ENCODE data around the gene VAC14. TPM values are rescaled to one million over a fixed set of nuclear protein-coding genes. Genes with fewer than 3 reads are reported as not detected.

The VAC14 gene
- total RNA-seq, 1 donor from 2014 or later = 19.0 TPM

DNA sequence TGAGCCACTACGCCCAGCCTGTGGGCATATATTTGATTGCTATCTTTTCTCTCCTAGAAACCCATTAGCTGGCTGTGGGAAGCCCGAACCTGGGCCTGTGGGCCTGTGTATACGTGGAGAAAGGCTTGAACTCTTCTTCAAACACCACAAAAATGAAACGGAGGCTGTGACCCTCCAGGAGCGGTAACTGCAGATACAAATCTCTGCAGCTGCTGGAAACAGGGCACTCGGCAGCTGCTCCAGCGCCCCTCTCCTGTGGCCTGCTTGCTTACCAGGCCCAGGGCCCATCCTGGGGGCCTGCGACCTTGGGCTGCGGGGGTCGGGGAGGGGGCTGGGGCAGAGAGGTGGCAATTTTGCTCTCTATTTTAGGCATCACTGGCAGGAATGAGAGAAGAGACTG, 87.1 kb downstream of the VAC14 start:
- DNase-seq (ENCODE audit: low spot score) = no peak
- intact Hi-C loops (cut with DNase I) = no loop called here

- DNase-seq (ENCODE audit: low spot score) = no peak
Observed at GRCh38 chr16:70713342-70713741, 87.6 kb downstream of the VAC14 start.

DNA sequence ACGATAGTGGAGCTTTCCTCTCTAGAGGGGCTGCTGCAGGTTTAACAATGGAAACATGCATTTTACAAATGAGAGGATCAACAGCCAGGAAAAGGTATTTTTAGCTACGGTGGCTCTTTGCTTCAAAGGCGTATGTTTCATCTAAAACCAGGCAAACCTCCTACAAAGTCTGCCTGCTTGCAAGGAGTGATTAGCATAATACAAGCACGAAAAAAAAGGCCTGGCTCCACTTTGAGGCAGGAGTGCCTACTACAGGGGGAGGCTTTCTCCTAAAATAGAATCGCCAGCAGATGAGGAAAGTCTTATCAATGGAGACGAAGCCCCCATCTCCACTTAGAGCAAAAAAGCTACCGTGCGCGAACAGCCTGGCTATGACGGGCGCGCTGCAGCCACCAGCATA, 88.0 kb downstream of the VAC14 start:
- DNase-seq (ENCODE audit: low spot score) = no peak

More at GRCh38 chr16:70713342-70713741, 87.6 kb downstream of the VAC14 start:
- intact Hi-C loops (cut with DNase I) = no loop called here

DNA sequence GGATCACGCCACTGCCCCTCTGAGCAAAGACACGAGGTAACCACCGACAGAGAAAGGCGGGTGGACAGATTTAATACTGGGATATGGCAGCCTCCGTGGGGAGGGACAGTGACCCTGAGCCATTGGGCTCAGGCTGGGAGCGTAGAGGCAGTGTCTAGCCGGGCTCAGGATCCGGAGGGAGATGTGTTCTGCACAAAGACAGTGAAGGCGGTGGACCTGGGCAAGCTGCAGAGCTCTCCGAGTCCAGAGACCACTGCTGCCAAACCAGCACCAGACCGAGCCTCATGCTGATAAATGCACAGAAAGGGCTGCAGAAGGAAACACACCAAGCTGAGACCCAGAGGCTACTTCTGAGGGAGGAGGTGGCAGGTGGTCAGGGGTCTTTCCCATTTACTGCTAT, 88.6 kb downstream of the VAC14 start:
- no peak for DNase-seq (ENCODE audit: low spot score)
- intact Hi-C loops (cut with DNase I) = no loop called here

More for the DNA sequence above, 88.0 kb downstream of the VAC14 start:
- intact Hi-C loops (cut with DNase I) = no loop called here

DNA sequence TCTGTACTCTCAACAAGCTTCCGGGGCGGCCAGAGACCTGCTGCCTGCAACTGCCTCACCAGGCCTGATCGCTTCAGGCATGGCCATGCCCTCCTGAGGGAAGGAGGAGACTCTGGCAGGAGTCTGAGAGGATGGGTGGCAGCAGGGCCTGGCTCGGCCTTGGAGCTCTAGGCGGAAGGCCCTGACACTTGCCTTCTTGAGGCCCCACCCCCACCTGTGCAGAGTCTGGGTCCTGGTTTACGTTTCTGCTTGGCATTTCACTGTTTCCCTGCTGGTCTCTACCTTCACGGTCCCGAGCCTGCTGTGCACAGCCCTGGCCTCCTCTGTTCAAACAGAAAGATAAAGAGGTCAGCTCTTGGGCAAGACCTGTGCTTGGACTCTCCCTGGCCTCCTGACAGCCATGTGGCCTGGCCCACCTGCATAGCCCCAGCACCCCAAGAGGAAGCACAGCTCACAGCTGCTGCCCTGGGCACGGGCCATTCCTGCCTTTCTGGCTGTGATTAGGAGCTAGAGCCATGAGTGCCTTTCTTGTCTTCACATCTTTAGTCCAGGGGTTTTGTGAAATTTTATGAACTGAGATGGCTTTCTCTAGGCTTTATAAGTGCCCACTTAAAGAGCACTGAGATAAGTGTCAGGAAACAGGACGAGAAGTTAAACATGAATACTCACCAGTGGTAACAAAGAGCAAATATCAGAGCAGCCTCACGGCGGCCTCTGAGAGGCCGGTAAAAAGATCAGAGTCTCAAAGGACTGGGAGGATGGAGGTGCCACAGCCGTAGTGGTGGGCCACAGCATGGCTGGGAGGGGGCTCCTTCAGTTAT, 89.5 kb downstream of the VAC14 start:
- intact Hi-C loops (cut with DNase I) = no loop called here
- DNase-seq (ENCODE audit: low spot score) = no peak

DNA sequence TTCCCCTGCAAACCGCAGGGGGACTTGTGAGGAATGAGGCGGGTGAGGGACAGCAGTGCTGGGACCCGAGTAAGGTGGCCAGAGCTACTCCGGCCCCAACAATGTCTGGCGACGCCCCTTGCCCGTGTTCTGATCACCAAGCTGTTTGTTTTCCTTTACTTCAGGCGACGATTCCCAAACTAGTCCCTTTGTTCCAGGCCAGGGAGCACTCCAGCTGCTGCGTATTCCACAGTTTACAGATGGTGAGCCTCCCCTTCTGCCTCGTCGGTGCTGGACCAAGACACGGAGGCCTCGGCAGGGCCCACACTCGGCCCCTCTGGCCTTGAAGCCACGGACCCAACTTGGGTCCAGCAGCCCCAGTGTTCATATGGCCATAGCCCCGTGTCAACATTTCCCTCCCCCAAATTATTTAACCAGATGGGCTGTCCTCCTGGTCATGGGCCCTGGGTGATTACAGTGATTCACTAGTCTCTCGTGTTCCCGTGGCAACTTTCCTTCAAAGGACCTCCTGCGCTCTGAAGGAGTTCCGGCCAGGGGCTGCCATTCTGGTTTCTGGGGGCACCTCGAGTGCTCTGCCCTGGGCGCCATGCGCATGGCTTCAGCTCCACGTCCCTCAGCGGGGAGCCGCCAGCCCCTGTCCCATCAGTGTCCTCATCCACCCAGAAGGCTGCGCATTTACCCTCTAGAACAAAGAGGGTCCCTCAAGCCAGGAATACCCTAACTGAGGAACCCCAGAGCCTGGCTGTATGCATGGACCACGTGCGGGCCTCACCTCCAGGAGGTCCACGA, 90.3 kb downstream of the VAC14 start:
- intact Hi-C loops (cut with DNase I) = no loop called here
- DNase-seq (ENCODE audit: low spot score) = no peak

DNA sequence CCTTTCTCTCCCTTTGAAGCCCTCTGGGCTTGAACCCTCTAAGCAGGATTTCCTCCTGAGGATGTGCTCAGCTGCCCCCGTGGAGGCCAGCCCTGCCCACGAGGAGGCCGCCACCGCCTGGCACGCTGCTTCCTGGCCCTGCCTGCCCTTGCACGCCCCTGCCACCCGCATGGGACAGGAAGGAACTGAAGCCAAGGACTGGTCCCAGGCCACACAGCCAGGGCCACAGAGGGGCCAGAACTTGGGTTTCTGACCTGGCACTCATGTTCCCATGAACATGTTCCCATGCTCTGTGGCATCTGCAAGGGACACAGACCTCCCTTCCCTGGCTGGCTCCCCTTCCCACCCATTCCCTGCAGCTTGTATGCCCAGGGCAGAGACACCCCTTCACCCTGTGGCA, 91.0 kb downstream of the VAC14 start:
- DNase-seq (ENCODE audit: low spot score) = no peak
- intact Hi-C loops (cut with DNase I) = no loop called here

- no peak for DNase-seq (ENCODE audit: low spot score)
- intact Hi-C loops (cut with DNase I) = no loop called here
Observed at GRCh38 chr16:70709457-70709856, 91.5 kb downstream of the VAC14 start.

DNA sequence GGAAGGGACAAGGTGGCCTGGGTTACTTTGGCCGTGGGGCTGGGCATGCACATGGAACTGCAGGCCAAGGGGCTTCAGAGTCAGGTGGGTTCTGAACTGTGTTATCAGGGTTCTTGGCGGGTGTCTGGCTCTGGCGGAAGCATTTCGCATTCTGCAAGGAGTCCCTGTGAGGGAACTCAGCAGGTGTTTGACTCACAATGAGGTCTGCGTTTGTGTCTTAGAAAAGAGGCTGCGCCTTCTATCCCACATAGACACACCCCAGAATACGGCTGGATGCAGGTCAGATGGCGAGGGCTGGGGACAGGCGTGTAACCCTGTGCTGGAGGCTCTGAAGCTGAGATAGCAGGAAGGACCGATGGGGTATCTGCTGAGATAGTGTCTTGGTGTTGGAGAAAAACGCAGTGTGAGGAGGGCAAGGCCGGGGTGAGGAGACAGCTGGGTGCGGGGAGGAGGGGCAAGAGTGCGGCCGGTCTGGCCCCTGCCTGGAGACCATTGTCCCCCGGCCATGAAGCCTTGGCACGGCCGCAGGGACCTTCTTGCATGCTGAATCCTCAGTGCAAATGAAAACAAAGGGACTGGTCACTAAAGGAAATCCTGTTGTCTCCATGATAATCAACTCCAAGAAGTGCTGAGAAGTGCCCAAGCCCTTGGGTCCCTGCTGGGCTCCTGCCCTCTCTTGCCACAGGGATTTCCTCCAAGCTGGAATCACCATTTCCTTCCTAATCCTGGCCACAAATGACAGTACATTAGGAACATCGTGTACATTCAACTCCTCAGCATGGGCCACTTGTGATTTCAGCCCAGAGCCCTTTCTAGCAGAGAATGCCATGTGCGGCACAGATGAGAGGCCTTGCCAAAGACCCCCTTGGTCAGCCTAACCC, 92.4 kb downstream of the VAC14 start:
- no peak for DNase-seq (ENCODE audit: low spot score)
- intact Hi-C loops (cut with DNase I) = no loop called here

GRCh38 chr16:70706948-70707465, 94.0 kb downstream of the VAC14 start:
- DNase-seq (ENCODE audit: low spot score) = no peak
- intact Hi-C loops (cut with DNase I) = no loop called here

- intact Hi-C loops (cut with DNase I) = no loop called here
- no peak for DNase-seq (ENCODE audit: low spot score)
Observed at GRCh38 chr16:70705056-70705455, 95.9 kb downstream of the VAC14 start.

DNA sequence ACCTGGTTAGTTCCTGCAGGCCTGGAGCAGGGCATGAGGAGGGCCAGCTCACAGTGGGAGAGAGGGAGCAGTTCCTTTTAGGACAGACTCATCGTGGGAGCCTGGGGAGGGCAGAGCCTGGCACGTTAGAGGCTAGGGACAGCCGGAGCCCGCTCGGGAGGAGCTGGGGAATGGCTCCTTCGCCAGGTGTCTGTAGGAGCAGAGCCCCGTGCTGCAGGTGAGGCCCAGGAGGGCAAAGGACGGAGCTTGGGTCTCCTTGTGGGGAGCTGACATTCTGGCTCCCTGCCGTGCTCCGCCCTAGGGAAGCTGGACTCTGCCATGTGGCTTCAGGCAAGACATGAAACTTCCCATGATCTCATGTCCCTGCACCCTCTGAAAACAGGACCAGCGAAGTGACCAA, 96.4 kb downstream of the VAC14 start:
- DNase-seq (ENCODE audit: low spot score) = no peak
- intact Hi-C loops (cut with DNase I) = no loop called here

DNA sequence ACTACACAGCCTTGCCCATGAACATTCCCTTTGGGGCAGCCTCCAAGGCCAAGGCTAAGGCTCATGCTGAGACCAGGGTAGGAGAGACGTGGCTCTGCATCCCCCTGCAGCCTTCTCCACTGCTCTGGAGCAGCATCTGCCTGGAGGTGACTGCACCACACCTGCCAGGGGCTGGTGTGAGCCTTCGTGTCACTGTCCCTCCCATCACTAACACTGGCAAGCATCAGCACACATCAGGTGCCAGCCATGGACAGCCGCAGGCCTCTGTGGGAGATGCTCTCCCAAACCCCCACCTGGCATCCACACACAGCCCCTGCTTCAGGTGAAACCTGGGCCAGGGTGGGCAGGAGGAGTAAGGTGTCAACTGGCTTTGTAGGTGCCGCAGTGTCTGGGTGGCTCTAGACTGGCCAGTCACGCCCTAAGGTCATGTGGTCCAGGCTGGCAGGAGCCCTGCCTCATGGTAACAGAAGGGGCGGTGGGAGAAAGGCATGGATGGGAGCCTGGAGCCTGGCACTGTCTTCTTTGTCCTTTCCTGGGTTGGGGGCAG, 97.0 kb downstream of the VAC14 start:
- intact Hi-C loops (cut with DNase I) = no loop called here
- no peak for DNase-seq (ENCODE audit: low spot score)

- intact Hi-C loops (cut with DNase I) = no loop called here
- no peak for DNase-seq (ENCODE audit: low spot score)
Observed at GRCh38 chr16:70703041-70703834, 97.7 kb downstream of the VAC14 start.

- DNase-seq (ENCODE audit: low spot score) = no peak
- intact Hi-C loops (cut with DNase I) = no loop called here
Observed at GRCh38 chr16:70702624-70703023, 98.3 kb downstream of the VAC14 start.

GRCh38 chr16:70701998-70702397, 99.0 kb downstream of the VAC14 start:
- DNase-seq (ENCODE audit: low spot score) = no peak
- intact Hi-C loops (cut with DNase I) = no loop called here

DNA sequence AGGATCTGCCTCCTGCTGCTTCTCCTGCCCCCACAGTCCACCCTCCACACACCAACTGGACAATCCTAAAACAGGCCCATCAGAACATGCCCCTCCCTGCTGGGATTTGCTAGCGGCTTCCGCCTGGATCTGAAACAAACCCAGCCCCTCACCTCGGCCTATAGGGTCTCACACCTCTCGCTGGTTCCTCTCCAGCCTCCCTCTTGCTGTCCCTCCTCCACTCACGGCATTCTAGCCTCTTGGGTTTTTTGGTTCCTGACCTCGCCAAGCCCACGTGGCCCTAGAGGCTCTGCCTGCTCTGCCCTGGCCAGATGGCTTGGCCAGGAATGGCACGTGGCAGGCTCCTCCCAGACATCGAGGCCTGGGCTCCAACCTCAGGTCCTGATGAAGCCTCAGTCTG, 99.4 kb downstream of the VAC14 start:
- intact Hi-C loops (cut with DNase I) = no loop called here
- DNase-seq (ENCODE audit: low spot score) = no peak

DNA sequence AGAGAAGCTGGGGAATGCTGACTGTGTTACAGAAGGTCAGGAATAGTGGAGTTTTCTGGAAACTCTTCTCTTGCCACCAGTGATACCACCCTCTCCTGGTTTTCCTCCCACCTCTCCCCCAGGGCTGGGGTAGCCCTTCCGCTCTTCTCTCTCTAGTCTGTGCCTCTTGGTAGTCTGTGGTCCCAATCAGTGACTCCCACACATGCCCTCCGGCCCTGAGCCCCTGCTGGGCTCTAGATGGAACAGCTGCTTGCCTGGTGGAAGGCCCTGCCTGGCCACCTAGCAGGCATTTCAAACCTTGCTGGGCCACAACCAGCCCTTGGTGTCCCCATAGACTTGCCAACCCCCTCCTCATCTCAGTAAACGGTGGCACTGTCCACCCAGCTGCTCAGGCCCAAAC, 99.9 kb downstream of the VAC14 start:
- intact Hi-C loops (cut with DNase I) = no loop called here

More for the DNA sequence above, 99.9 kb downstream of the VAC14 start:
- DNase-seq (ENCODE audit: low spot score) = no peak

Data from cardiac septum (tissue), 1 donor.